Activated CD4-positive, alpha-beta T cell treated with anti-CD3 and anti-CD28 coated beads for 4 hours (primary cell): ENCODE results near the gene C14orf180.

Experiments
- DNase-seq, 2 donors: peaks; one replicate each; pipeline ENCODE4 v3.0.0-alpha.2; 2020

Gene C14orf180

GRCh38 chr14:104595911-104596450, 16.4 kb downstream of the C14orf180 start:
- no peak for DNase-seq

GRCh38 chr14:104596451-104596918, 16.9 kb downstream of the C14orf180 start:
- DNase-seq = no peak

GRCh38 chr14:104596927-104597351, 17.4 kb downstream of the C14orf180 start:
- no peak for DNase-seq

GRCh38 chr14:104597576-104597975, 18.0 kb downstream of the C14orf180 start:
- no peak for DNase-seq

- DNase-seq = no peak
Measured at GRCh38 chr14:104598039-104598909, 18.7 kb downstream of the C14orf180 start.

- no peak for DNase-seq
Measured at GRCh38 chr14:104598910-104599273, 19.3 kb downstream of the C14orf180 start.

- DNase-seq = no peak
Measured at GRCh38 chr14:104599446-104599845, 19.9 kb downstream of the C14orf180 start.

GRCh38 chr14:104600141-104600643, 20.6 kb downstream of the C14orf180 start:
- DNase-seq = no peak

GRCh38 chr14:104600805-104601204, 21.2 kb downstream of the C14orf180 start:
- no peak for DNase-seq

- DNase-seq = no peak
Measured at GRCh38 chr14:104601786-104602185, 22.2 kb downstream of the C14orf180 start.

GRCh38 chr14:104602315-104602932, 22.9 kb downstream of the C14orf180 start:
- no peak for DNase-seq

GRCh38 chr14:104602933-104603325, 23.4 kb downstream of the C14orf180 start:
- DNase-seq = no peak

- no peak for DNase-seq
Measured at GRCh38 chr14:104603711-104604401, 24.3 kb downstream of the C14orf180 start.

- DNase-seq = no peak
Measured at GRCh38 chr14:104604458-104605449, 25.2 kb downstream of the C14orf180 start, which contains the start of gene TMEM179. TSS of gene TMEM179 (minus strand) at chr14:104604772. CDS start at chr14:104604741, 31 bp downstream.

- no peak for DNase-seq
Measured at GRCh38 chr14:104609666-104610065, 30.1 kb downstream of the C14orf180 start.

GRCh38 chr14:104610749-104611310, 31.3 kb downstream of the C14orf180 start:
- DNase-seq = no peak

- DNase-seq = no peak
Measured at GRCh38 chr14:104611881-104612280, 32.3 kb downstream of the C14orf180 start.

GRCh38 chr14:104614126-104614812, 34.7 kb downstream of the C14orf180 start:
- DNase-seq = no peak

- no peak for DNase-seq
Measured at GRCh38 chr14:104624939-104625338, 45.4 kb downstream of the C14orf180 start.

GRCh38 chr14:104632781-104633180, 53.2 kb downstream of the C14orf180 start:
- DNase-seq = no peak
